Trophoblast cell (in vitro differentiated cells and primary cell): Measurements from ENCODE around the gene CMTR1.
A peak's percentile ranks its signal among the peaks of the same experiment; 100 is the strongest.

Experiments used
- DNase-seq, 2 donors: peaks; one replicate each; pipeline ENCODE4 v3.0.0-alpha.2; 2016
- H2AFZ ChIP-seq: 2 replicates; pipeline ENCODE4 v1.6.1; 2013; ENCODE audit warnings: low read length, moderate library complexity, mild to moderate bottlenecking; ENCODE audit not compliant: insufficient read depth, poor library complexity
- H2AK5ac ChIP-seq: 2 replicates; pipeline ENCODE4 v1.6.1; 2013; ENCODE audit warnings: mild to moderate bottlenecking, low read length
- H2BK120ac ChIP-seq: 2 replicates; pipeline ENCODE4 v1.6.1; 2013; ENCODE audit warnings: low read length, mild to moderate bottlenecking, moderate library complexity; ENCODE audit not compliant: insufficient read depth, poor library complexity
- H2BK12ac ChIP-seq: 2 replicates; pipeline ENCODE4 v1.6.1; 2013; ENCODE audit warnings: mild to moderate bottlenecking, low read length, moderate library complexity
- H2BK5ac ChIP-seq: 2 replicates; pipeline ENCODE4 v1.6.1; 2013; ENCODE audit warnings: low read length, low read depth, moderate library complexity, mild to moderate bottlenecking; ENCODE audit not compliant: poor library complexity
- H3K14ac ChIP-seq: 2 replicates; pipeline ENCODE4 v1.6.1; 2013; ENCODE audit warnings: mild to moderate bottlenecking, low read length
- H3K18ac ChIP-seq: 2 replicates; pipeline ENCODE4 v1.6.1; 2013; ENCODE audit warnings: mild to moderate bottlenecking, low read length
- H3K23ac ChIP-seq: 2 replicates; pipeline ENCODE4 v1.6.1; 2013; ENCODE audit warnings: low read length
- H3K27ac ChIP-seq: 2 replicates; pipeline ENCODE4 v1.5.1; 2013; ENCODE audit warnings: low read depth, mild to moderate bottlenecking, inconsistent platforms, low read length, moderate library complexity
- H3K27me3 ChIP-seq: 2 replicates; pipeline ENCODE4 v1.6.1; 2013; ENCODE audit warnings: inconsistent platforms, mild to moderate bottlenecking, low read length, moderate library complexity; ENCODE audit not compliant: insufficient read depth
- H3K36me3 ChIP-seq, 2 experiments: 1 replicate in 1 of 2; 2 replicates in 1 of 2; pipeline ENCODE4 v1.6.1; 2013; ENCODE audit warnings: low read length in 2 of 2, mild to moderate bottlenecking in 2 of 2, moderate library complexity in 1 of 2; ENCODE audit not compliant: insufficient read depth in 2 of 2, control insufficient read depth in 1 of 2
- H3K4ac ChIP-seq: 2 replicates; pipeline ENCODE4 v1.6.1; 2013; ENCODE audit warnings: low read depth, mild to moderate bottlenecking, low read length, moderate library complexity
- H3K4me1 ChIP-seq, 2 experiments: 1 replicate in 1 of 2; 2 replicates in 1 of 2; pipeline ENCODE4 v1.6.1; 2013; ENCODE audit warnings: low read length in 2 of 2, mild to moderate bottlenecking in 2 of 2, moderate library complexity in 1 of 2; ENCODE audit not compliant: insufficient read depth in 2 of 2, control insufficient read depth in 1 of 2
- H3K4me2 ChIP-seq: 2 replicates; pipeline ENCODE4 v1.6.1; 2013; ENCODE audit warnings: inconsistent platforms, mild to moderate bottlenecking, low read length, moderate library complexity
- H3K4me3 ChIP-seq: 2 replicates; pipeline ENCODE4 v1.5.1; 2013; ENCODE audit warnings: mild to moderate bottlenecking, low read depth, low read length, inconsistent platforms
- H3K79me1 ChIP-seq: one replicate; pipeline ENCODE4 v1.6.1; 2013; ENCODE audit warnings: low read length
- H3K79me2 ChIP-seq: 2 replicates; pipeline ENCODE4 v1.6.1; 2013; ENCODE audit warnings: low read length, mild to moderate bottlenecking; ENCODE audit not compliant: control insufficient read depth, insufficient read depth, poor library complexity
- H3K9ac ChIP-seq: 2 replicates; pipeline ENCODE4 v1.6.1; 2013; ENCODE audit warnings: mild to moderate bottlenecking, low read length
- H3K9me3 ChIP-seq: 2 replicates; pipeline ENCODE4 v1.6.1; 2013; ENCODE audit warnings: low read depth, mild to moderate bottlenecking, control low read depth, inconsistent platforms, low read length; ENCODE audit not compliant: insufficient read depth
- H4K12ac ChIP-seq: 2 replicates; pipeline ENCODE4 v1.6.1; 2013; ENCODE audit warnings: low read depth, mild to moderate bottlenecking, low read length, moderate library complexity
- H4K8ac ChIP-seq: 2 replicates; pipeline ENCODE4 v1.6.1; 2013; ENCODE audit warnings: low read depth, mild to moderate bottlenecking, low read length, moderate library complexity
- H4K91ac ChIP-seq: one replicate; pipeline ENCODE4 v1.6.1; 2013; ENCODE audit warnings: low read depth, mild to moderate bottlenecking, low read length, moderate library complexity
- WGBS: extraction: QIAGEN DNeasy Blood & Tissue Kit; methylation state at CpG from one replicate; pipeline ENCODE4 v1.1.7; 2013; ENCODE audit warnings: missing lambda C conversion rate; ENCODE audit not compliant: insufficient read length, insufficient coverage; ENCODE audit errors: extremely low coverage; 5-methylcytosine and 5-hydroxymethylcytosine counted together

Gene CMTR1

DNA sequence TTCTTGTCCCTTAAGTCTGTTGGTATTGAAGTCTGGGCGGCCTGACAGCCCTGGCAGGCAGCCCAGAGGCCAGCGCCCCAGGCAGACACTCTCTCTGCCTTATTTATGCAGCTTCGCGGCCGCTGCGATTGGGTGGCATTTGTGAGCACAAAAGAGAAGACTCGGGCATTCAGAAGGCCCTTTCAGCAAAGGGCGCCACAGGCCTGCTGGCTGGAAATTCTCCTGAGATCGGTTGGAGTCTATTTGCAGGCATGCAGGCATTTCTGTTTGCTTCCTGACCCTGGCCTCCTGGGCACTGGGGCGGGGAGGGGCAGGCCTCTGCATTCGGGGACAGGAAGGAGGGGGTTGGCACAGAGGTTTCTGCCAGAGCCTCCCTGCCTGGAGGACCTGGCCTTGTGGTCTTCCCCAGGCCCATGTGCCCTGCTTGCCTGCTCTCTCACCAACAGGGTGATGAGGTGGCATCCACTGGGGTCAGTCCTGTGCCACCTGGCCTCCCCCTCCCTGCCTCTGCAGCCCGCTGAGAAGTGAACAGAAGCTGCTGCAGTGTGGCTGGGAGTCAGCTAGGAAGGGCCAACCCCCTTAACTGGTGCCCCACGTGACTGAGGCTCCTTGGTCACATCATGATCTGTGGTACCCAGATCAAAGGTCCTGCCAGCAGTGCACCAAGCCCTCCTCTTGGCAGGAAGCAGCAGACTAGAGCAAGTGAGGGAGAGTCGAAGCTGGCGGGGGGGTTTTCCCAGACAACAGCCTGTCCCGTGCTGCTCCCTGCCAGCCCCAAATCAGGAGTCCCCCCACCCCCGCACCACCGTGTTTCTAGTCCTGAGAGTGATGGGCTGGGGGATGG, 83.3 kb downstream of the CMTR1 start:
- Histone ChIP-seq H3K79me1 (no peaks in the 10 kb centered on the region), H2BK12ac (no peak overlapping the region), H2BK120ac (no peak overlapping the region), H4K91ac (no peak overlapping the region), H3K9me3 (no peaks in the 10 kb centered on the region), H3K9ac (no peak overlapping the region), H3K23ac (no peak overlapping the region), H3K18ac (no peak overlapping the region), H3K14ac (no peak overlapping the region), H2BK5ac (no peak overlapping the region), H3K27me3 (no peaks in the 10 kb centered on the region), H3K4me3 (no peak overlapping the region), H2AK5ac (no peak overlapping the region), H3K79me2 (no peaks in the 10 kb centered on the region), H2AFZ (no peak overlapping the region), H3K4me2 (no peak overlapping the region), H4K12ac (no peak overlapping the region), H3K27ac (no peak overlapping the region), H3K36me3 (no peaks in the 10 kb centered on the region), H3K4ac (no peak overlapping the region), H4K8ac (no peak overlapping the region), H3K4me1 (peaks cover 17 to 18% of the 10 kb centered on the region in 2 experiments)
- WGBS = no CpG with 5 or more reads among the region's 18 CpGs
- DNase-seq = no peak

GRCh38 chr6:37516920-37517405, 83.9 kb downstream of the CMTR1 start:
- Histone ChIP-seq H3K36me3 (no peaks in the 10 kb centered on the region), H3K27me3 (no peaks in the 10 kb centered on the region), H2AK5ac (no peak overlapping the region), H2BK12ac (no peak overlapping the region), H3K4me1 (peaks cover 14% of the 10 kb centered on the region in 2 experiments), H3K4me3 (peak overlapping the region; percentile 31), H2AFZ (no peak overlapping the region), H3K18ac (no peak overlapping the region), H4K91ac (no peak overlapping the region), H2BK120ac (no peak overlapping the region), H3K4ac (no peak overlapping the region), H3K23ac (no peak overlapping the region), H3K4me2 (no peak overlapping the region), H4K12ac (no peak overlapping the region), H3K27ac (no peak overlapping the region), H3K14ac (no peak overlapping the region), H3K79me1 (no peaks in the 10 kb centered on the region), H4K8ac (no peak overlapping the region), H3K79me2 (no peaks in the 10 kb centered on the region), H3K9me3 (no peaks in the 10 kb centered on the region), H2BK5ac (no peak overlapping the region), H3K9ac (no peak overlapping the region)
- no peak for DNase-seq
- no CpG with 5 or more reads among the region's 16 CpGs for WGBS

DNA sequence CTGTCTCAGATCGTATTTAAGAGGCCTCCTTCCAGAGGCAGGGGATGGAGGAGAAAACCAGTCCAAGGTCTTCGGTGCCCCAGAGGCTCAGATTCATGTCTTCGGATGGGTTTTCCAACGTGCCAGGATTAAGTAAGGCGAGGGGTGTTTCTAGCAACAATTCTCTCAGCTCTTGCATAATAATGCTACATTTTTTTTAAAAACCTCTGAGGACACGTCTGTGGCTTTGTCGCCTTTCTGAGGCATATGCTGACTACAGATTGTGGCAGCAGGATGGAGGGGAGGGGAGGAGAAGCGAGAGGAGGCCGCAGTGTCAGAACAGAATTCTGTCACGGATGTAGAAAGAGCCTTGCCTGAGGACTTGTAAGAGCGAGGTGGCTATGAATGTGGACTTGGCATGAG, 84.4 kb downstream of the CMTR1 start:
- no peak overlapping the region for H4K91ac ChIP-seq
- H3K79me2 ChIP-seq = no peaks in the 10 kb centered on the region
- no peaks in the 10 kb centered on the region for H3K79me1 ChIP-seq
- no peak overlapping the region for H3K4me2 ChIP-seq
- H3K23ac ChIP-seq = no peak overlapping the region
- no peaks in the 10 kb centered on the region for H3K9me3 ChIP-seq
- no peaks in the 10 kb centered on the region for H3K36me3 ChIP-seq
- H3K14ac ChIP-seq = no peak overlapping the region
- no peak overlapping the region for H2BK5ac ChIP-seq
- no peak overlapping the region for H3K4me3 ChIP-seq
- H3K27ac ChIP-seq = no peak overlapping the region
- WGBS = no CpG with 5 or more reads among the region's 11 CpGs
- H3K18ac ChIP-seq = no peak overlapping the region
- H4K8ac ChIP-seq = no peak overlapping the region
- no peak for DNase-seq
- H2BK12ac ChIP-seq = no peak overlapping the region
- H3K27me3 ChIP-seq = no peaks in the 10 kb centered on the region
- no peak overlapping the region for H3K9ac ChIP-seq
- peaks cover 9 to 11% of the 10 kb centered on the region in 2 experiments for H3K4me1 ChIP-seq
- H2BK120ac ChIP-seq = no peak overlapping the region
- H2AFZ ChIP-seq = no peak overlapping the region
- H4K12ac ChIP-seq = no peak overlapping the region
- H3K4ac ChIP-seq = no peak overlapping the region
- H2AK5ac ChIP-seq = no peak overlapping the region

GRCh38 chr6:37518116-37518515, 85.1 kb downstream of the CMTR1 start:
- Histone ChIP-seq H3K18ac (no peak overlapping the region), H2BK5ac (no peak overlapping the region), H2AK5ac (no peak overlapping the region), H4K12ac (no peak overlapping the region), H4K8ac (no peak overlapping the region), H2BK12ac (no peak overlapping the region), H3K79me1 (no peaks in the 10 kb centered on the region), H3K27ac (no peak overlapping the region), H3K4ac (no peak overlapping the region), H2AFZ (no peak overlapping the region), H3K9me3 (no peaks in the 10 kb centered on the region), H3K4me2 (no peak overlapping the region), H3K79me2 (no peaks in the 10 kb centered on the region), H3K9ac (no peak overlapping the region), H2BK120ac (no peak overlapping the region), H4K91ac (no peak overlapping the region), H3K4me3 (no peak overlapping the region), H3K23ac (no peak overlapping the region), H3K14ac (no peak overlapping the region), H3K27me3 (no peaks in the 10 kb centered on the region), H3K36me3 (no peaks in the 10 kb centered on the region), H3K4me1 (peaks cover 3 to 5% of the 10 kb centered on the region in 2 experiments)
- WGBS = no CpG with 5 or more reads among the region's 6 CpGs
- DNase-seq = no peak
